SK-N-SH (cell line): ENCODE results near the gene LPO. TPM values are rescaled to one million over a fixed set of nuclear protein-coding genes. Genes with fewer than 3 reads are reported as not detected.

Experiments used
- CTCF ChIA-PET: fragments of 300-600, 350-600 bp; formaldehyde crosslinking; extraction: SDS; loops from one replicate; lab custom pipeline; 2021; lab: Yijun Ruan, JAX
- POLR2A ChIA-PET: fragments of 350-600 bp; sonication (Branson Sonifier 250); formaldehyde crosslinking; extraction: SDS; loops from one replicate; lab custom pipeline; 2020; ENCODE audit warnings: antibody characterized with exemption, inconsistent platforms; lab: Yijun Ruan, JAX
- DNase-seq: peaks from one replicate; pipeline ENCODE4 v3.0.0; 2012
- H2AFZ ChIP-seq: fragments of 200-600 bp; sonication (generic); 2 replicates; pipeline ENCODE4 v1.8.1; 2016; ENCODE audit warnings: antibody characterized with exemption, mild to moderate bottlenecking, low read depth
- H3F3A ChIP-seq: fragments of 200-600 bp; sonication (generic); replicated peaks from 2 replicates; pipeline ENCODE3; 2016; ENCODE audit warnings: antibody characterized with exemption, mild to moderate bottlenecking; ENCODE audit not compliant: insufficient read depth
- H3K27ac ChIP-seq, 2 experiments: fragments of 200-500 bp in 1 of 2; fragments of 200-600 bp in 1 of 2; sonication (Bioruptor generic) in 1 of 2; sonication (generic), shearing (Covaris generic) in 1 of 2; 2 replicates each; pipeline versions ENCODE4 v1.5.1 to v1.6.1; 2014 to 2016; ENCODE audit warnings: low read depth in 2 of 2, inconsistent platforms in 1 of 2, low read length in 1 of 2, mild to moderate bottlenecking in 1 of 2, mixed read lengths in 1 of 2
- H3K27me3 ChIP-seq: fragments of 200-600 bp; sonication (generic), shearing (Covaris generic); 2 replicates; pipeline ENCODE4 v1.6.1; 2016; ENCODE audit warnings: mixed run types; ENCODE audit not compliant: insufficient read depth
- H3K36me3 ChIP-seq, 2 experiments: fragments of 200-500 bp in 1 of 2; fragments of 200-600 bp in 1 of 2; sonication (Bioruptor generic) in 1 of 2; sonication (generic) in 1 of 2; replicated peaks in 1 of 2; 2 replicates each; pipeline versions ENCODE3 to v1.5.1; 2014 to 2016; ENCODE audit warnings: low read length in 1 of 2, mild to moderate bottlenecking in 1 of 2; ENCODE audit not compliant: insufficient read depth in 2 of 2, control insufficient read depth in 1 of 2
- H3K4me1 ChIP-seq, 2 experiments: fragments of 200-500 bp in 1 of 2; fragments of 200-600 bp in 1 of 2; sonication (Bioruptor generic) in 1 of 2; sonication (generic), shearing (Covaris generic) in 1 of 2; 2 replicates each; pipeline versions ENCODE4 v1.5.1 to v1.6.1; 2014 to 2016; ENCODE audit warnings: low read depth in 1 of 2, low read length in 1 of 2, mixed run types in 1 of 2; ENCODE audit not compliant: insufficient read depth in 2 of 2, control insufficient read depth in 1 of 2
- H3K4me2 ChIP-seq: fragments of 200-600 bp; sonication (generic), shearing (Covaris generic); 2 replicates; pipeline ENCODE4 v1.6.1; 2017; ENCODE audit warnings: mixed run types
- H3K4me3 ChIP-seq, 2 experiments: fragments of 200-500 bp in 1 of 2; fragments of 200-600 bp in 1 of 2; sonication (Bioruptor generic) in 1 of 2; sonication (generic), shearing (Covaris generic) in 1 of 2; 2 replicates each; pipeline versions ENCODE4 v1.5.1 to v1.8.1; 2014 to 2016; ENCODE audit warnings: low read depth in 2 of 2, inconsistent platforms in 1 of 2, low read length in 1 of 2, mild to moderate bottlenecking in 1 of 2, mixed read lengths in 1 of 2, moderate library complexity in 1 of 2
- H3K79me2 ChIP-seq: fragments of 200-600 bp; sonication (generic); 2 replicates; pipeline ENCODE4 v1.8.1; 2017; ENCODE audit warnings: mild to moderate bottlenecking; ENCODE audit not compliant: insufficient read depth
- H3K9ac ChIP-seq: fragments of 200-600 bp; sonication (generic); 2 replicates; pipeline ENCODE4 v1.6.1; 2017; ENCODE audit warnings: mixed run types
- H3K9me2 ChIP-seq: fragments of 200-600 bp; sonication (generic); 2 replicates; pipeline ENCODE4 v1.6.1; 2017; ENCODE audit warnings: mixed run types
- H3K9me3 ChIP-seq: fragments of 200-600 bp; sonication (generic); 2 replicates; pipeline ENCODE4 v1.6.1; 2017; ENCODE audit warnings: mixed run types, mild to moderate bottlenecking, moderate library complexity
- H4K20me1 ChIP-seq: fragments of 200-600 bp; sonication (generic); 2 replicates; pipeline ENCODE4 v1.6.1; 2017; ENCODE audit warnings: mild to moderate bottlenecking, mixed run types; ENCODE audit not compliant: insufficient read depth
- EZH2phosphoT487 ChIP-seq: fragments of 200-600 bp; sonication (generic); IDR thresholded peaks from 2 replicates; pipeline ENCODE4 v1.6.1; 2017; ENCODE audit warnings: low read depth, mixed run types, mild to moderate bottlenecking, antibody characterized with exemption, moderate library complexity, borderline replicate concordance
- FOSL2 ChIP-seq: IDR thresholded peaks from 2 replicates; pipeline ENCODE4 v1.4.0; 2012; ENCODE audit warnings: low read depth, mild to moderate bottlenecking, moderate library complexity, borderline replicate concordance
- FOXJ3 ChIP-seq: sonication (generic); formaldehyde crosslinking; IDR thresholded peaks from 2 replicates; pipeline ENCODE4 v1.5.1; 2020; ENCODE audit warnings: mild to moderate bottlenecking, missing genetic modification reagents
- GABPA ChIP-seq: IDR thresholded peaks from 2 replicates; pipeline ENCODE4 v1.4.0; 2012; ENCODE audit warnings: low read depth, mild to moderate bottlenecking
- MXI1 ChIP-seq: IDR thresholded peaks from 2 replicates; pipeline ENCODE4 v1.6.1; 2012; ENCODE audit warnings: mild to moderate bottlenecking, low read depth, low read length, improper control_type of control experiment
- NRF1 ChIP-seq: IDR thresholded peaks from 2 replicates; pipeline ENCODE4 v1.6.1; 2012; ENCODE audit warnings: low read depth, mild to moderate bottlenecking, low read length
- RAD21 ChIP-seq: IDR thresholded peaks from 2 replicates; pipeline ENCODE4 v1.6.1; 2012; ENCODE audit warnings: mild to moderate bottlenecking, low read length
- RFX5 ChIP-seq: IDR thresholded peaks from 2 replicates; pipeline ENCODE4 v1.6.1; 2012; ENCODE audit warnings: mild to moderate bottlenecking, improper control_type of control experiment, low read length
- RXRA ChIP-seq: IDR thresholded peaks from 2 replicates; pipeline ENCODE4 v1.4.0; 2012; ENCODE audit warnings: low read depth, mild to moderate bottlenecking, borderline replicate concordance
- WGBS: methylation state at CpG from one replicate; pipeline ENCODE4 v1.1.6; 2017; ENCODE audit warnings: low lambda C conversion rate; 5-methylcytosine and 5-hydroxymethylcytosine counted together
- polyA plus RNA-seq, 3 experiments: library from polyadenylated mRNA; depleted of rRNA; stranded (reverse); fragments of >200 nt; gene quantifications; 2 replicates each; pipeline ENCODE4 v1.2.3, GENCODE V29; 2012
- TF ChIP-seq, protein P1 (sequence below): fragments of 200-600 bp; sonication (generic); IDR thresholded peaks from 2 replicates; pipeline ENCODE4 v1.6.1; 2017; ENCODE audit warnings: antibody characterized with exemption, mild to moderate bottlenecking, moderate library complexity
- TF ChIP-seq, protein P2 (sequence below): IDR thresholded peaks from 2 replicates; pipeline ENCODE4 v1.4.0; 2012; ENCODE audit warnings: low read depth, borderline replicate concordance
- TF ChIP-seq, protein P3 (sequence below): IDR thresholded peaks from 2 replicates; pipeline ENCODE4; 2012
- TF ChIP-seq, protein P4 (sequence below): IDR thresholded peaks from 2 replicates; pipeline ENCODE4 v1.4.0; 2012; ENCODE audit warnings: low read depth
- TF ChIP-seq, protein P5 (sequence below): IDR thresholded peaks from 2 replicates; pipeline ENCODE4 v1.6.1; 2012; ENCODE audit warnings: mild to moderate bottlenecking, low read depth, low read length, moderate library complexity
- TF ChIP-seq, protein P6 (sequence below): fragments of 150-350 bp; IDR thresholded peaks from 2 replicates; pipeline ENCODE4 v1.6.1; 2017; ENCODE audit warnings: antibody characterized with exemption, low read length, low read depth, borderline replicate concordance

LPO gene
- polyA plus RNA-seq, 1 of the 3 experiments (the other 2 are of a cell fraction) = not detected

DNA sequence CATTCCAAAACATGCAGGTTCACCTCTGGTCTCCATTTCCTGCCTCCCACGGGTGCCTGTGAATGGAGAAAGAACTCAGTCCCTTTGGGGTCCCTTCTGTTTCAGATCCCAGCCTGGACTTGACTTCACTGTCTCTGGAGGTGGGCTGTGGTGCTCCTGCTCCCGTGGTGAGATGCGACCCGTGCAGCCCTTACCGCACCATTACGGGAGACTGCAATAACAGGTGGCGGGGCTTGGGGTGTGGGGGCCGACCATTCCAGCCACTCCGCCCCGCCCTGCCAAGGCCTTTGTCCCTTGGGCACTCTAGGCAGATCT is 10.5 kb downstream of the LPO start:
- peak overlapping the region; percentile 97; the same call in 1 of the 2 replicates for H2AFZ ChIP-seq
- POLR2A ChIA-PET = interaction anchor here (1.0 kb wide), 1 partner anchor 103 kb away, joined by 3 read pairs; the partner anchor contains the start of gene SUPT4H1
- 45% methylated on average over 8 of the region's 10 CpGs for WGBS
- H3K4me2 ChIP-seq = peak overlapping the region; percentile 96
- H3F3A ChIP-seq = no peaks in the 10 kb centered on the region
- H3K27me3 ChIP-seq = peaks cover 80% of the 10 kb centered on the region
- peaks cover 0 to 8% of the 10 kb centered on the region in 2 experiments; a peak in 1 of 4 replicates for H3K4me1 ChIP-seq
- H3K36me3 ChIP-seq = no peaks in the 10 kb centered on the region
- TF ChIP-seq EZH2phosphoT487 = no peak
- no peak for TF ChIP-seq MXI1
- H3K27ac ChIP-seq = no peak overlapping the region
- H3K4me3 ChIP-seq = peak overlapping the region; percentile 47 to 71
- H3K9me3 ChIP-seq = no peaks in the 10 kb centered on the region
- H3K9ac ChIP-seq = no peak overlapping the region
- H4K20me1 ChIP-seq = no peaks in the 10 kb centered on the region
- no peaks in the 10 kb centered on the region for H3K9me2 ChIP-seq
- H3K79me2 ChIP-seq = no peaks in the 10 kb centered on the region
- DNase-seq = no peak
- CTCF ChIA-PET = interaction anchor here (0.6 to 4.7 kb wide), 63 partner anchors 10 to 821 kb away, joined by 3 to 73 read pairs (median 6); partner anchors contain the start of genes LPO, MKS1, RNF43 and SUPT4H1

DNA sequence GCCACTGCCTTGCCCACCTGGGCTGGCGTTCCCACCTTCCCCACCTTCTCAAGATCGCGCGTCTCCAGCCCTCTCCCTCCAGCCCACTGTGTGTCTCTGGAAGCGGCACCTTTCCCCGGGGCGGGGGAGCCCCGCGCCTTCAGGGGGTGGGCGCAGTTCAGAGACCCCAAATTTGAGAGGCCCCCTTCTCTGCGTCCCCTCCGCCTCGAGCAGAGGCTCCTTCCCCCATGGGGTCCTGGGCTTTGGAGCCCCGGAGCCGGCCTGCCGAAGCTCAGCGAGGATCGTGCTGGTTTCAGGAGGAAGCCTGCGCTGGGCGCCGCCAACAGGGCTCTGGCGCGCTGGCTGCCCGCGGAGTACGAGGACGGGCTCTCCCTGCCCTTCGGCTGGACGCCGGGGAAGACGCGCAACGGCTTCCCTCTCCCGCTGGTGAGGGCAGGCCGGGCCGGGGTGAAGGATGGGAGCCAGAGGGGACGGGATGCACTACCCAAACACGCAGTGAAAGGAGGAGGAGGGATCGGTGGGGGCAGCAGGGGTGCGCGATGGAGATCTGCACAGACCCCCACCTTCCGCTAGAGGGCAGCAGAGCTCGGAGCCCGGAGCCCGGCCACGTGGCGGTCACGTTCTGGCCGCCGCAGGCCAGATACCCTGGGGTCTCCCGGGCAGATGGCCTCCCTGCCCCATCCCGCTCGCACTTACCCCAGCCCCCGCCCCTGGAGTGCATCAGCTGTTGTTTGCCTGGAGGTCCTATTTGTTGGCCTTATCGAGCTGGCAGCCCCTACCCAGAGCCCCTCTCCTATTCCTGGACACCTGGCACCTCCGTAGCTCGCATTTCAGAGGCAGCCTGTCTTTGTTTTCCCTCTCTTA is 11.1 kb downstream of the LPO start:
- no peaks in the 10 kb centered on the region for H3K9me3 ChIP-seq
- ChIA-PET CTCF (interaction anchor here (0.6 to 4.7 kb wide), 82 partner anchors 8 to 1058 kb away, joined by 3 to 73 read pairs (median 5); partner anchors contain the start of genes LPO, MKS1, OR4D1 and RNF43), POLR2A (interaction anchor here (1.0 kb wide), 1 partner anchor 103 kb away, joined by 3 read pairs; the partner anchor contains the start of gene SUPT4H1)
- H3K4me3 ChIP-seq = peak overlapping the region; percentile 47 to 71
- H3K4me1 ChIP-seq = peaks cover 0 to 8% of the 10 kb centered on the region in 2 experiments; a peak in 1 of 4 replicates
- DNase-seq = peak; percentile 99
- no peaks in the 10 kb centered on the region for H3K36me3 ChIP-seq
- H3K9me2 ChIP-seq = no peaks in the 10 kb centered on the region
- H3K79me2 ChIP-seq = no peaks in the 10 kb centered on the region
- WGBS = 13% methylated on average over 42 of the region's 57 CpGs
- peak overlapping the region; percentile 97 for H2AFZ ChIP-seq
- peaks cover 79% of the 10 kb centered on the region for H3K27me3 ChIP-seq
- no peak overlapping the region for H3K27ac ChIP-seq
- peak overlapping the region; percentile 18; the same call in 1 of the 2 replicates for H3K9ac ChIP-seq
- no peaks in the 10 kb centered on the region for H4K20me1 ChIP-seq
- H3K4me2 ChIP-seq = peak overlapping the region; percentile 96
- no peaks in the 10 kb centered on the region for H3F3A ChIP-seq
- TF ChIP-seq, protein P1, sequence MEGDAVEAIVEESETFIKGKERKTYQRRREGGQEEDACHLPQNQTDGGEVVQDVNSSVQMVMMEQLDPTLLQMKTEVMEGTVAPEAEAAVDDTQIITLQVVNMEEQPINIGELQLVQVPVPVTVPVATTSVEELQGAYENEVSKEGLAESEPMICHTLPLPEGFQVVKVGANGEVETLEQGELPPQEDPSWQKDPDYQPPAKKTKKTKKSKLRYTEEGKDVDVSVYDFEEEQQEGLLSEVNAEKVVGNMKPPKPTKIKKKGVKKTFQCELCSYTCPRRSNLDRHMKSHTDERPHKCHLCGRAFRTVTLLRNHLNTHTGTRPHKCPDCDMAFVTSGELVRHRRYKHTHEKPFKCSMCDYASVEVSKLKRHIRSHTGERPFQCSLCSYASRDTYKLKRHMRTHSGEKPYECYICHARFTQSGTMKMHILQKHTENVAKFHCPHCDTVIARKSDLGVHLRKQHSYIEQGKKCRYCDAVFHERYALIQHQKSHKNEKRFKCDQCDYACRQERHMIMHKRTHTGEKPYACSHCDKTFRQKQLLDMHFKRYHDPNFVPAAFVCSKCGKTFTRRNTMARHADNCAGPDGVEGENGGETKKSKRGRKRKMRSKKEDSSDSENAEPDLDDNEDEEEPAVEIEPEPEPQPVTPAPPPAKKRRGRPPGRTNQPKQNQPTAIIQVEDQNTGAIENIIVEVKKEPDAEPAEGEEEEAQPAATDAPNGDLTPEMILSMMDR = peak; percentile 99
- TF ChIP-seq, protein P2, sequence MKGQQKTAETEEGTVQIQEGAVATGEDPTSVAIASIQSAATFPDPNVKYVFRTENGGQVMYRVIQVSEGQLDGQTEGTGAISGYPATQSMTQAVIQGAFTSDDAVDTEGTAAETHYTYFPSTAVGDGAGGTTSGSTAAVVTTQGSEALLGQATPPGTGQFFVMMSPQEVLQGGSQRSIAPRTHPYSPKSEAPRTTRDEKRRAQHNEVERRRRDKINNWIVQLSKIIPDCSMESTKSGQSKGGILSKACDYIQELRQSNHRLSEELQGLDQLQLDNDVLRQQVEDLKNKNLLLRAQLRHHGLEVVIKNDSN = peak; percentile 77
- no peak for TF ChIP-seq RFX5
- TF ChIP-seq GABPA = no peak
- TF ChIP-seq, protein P3, sequence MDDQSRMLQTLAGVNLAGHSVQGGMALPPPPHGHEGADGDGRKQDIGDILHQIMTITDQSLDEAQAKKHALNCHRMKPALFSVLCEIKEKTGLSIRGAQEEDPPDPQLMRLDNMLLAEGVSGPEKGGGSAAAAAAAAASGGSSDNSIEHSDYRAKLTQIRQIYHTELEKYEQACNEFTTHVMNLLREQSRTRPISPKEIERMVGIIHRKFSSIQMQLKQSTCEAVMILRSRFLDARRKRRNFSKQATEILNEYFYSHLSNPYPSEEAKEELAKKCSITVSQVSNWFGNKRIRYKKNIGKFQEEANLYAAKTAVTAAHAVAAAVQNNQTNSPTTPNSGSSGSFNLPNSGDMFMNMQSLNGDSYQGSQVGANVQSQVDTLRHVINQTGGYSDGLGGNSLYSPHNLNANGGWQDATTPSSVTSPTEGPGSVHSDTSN = no peak
- TF ChIP-seq RAD21 = peak; percentile 66
- TF ChIP-seq, protein P4, sequence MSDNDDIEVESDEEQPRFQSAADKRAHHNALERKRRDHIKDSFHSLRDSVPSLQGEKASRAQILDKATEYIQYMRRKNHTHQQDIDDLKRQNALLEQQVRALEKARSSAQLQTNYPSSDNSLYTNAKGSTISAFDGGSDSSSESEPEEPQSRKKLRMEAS = peak; percentile 100
- no peak for TF ChIP-seq EZH2phosphoT487
- TF ChIP-seq, protein P5, sequence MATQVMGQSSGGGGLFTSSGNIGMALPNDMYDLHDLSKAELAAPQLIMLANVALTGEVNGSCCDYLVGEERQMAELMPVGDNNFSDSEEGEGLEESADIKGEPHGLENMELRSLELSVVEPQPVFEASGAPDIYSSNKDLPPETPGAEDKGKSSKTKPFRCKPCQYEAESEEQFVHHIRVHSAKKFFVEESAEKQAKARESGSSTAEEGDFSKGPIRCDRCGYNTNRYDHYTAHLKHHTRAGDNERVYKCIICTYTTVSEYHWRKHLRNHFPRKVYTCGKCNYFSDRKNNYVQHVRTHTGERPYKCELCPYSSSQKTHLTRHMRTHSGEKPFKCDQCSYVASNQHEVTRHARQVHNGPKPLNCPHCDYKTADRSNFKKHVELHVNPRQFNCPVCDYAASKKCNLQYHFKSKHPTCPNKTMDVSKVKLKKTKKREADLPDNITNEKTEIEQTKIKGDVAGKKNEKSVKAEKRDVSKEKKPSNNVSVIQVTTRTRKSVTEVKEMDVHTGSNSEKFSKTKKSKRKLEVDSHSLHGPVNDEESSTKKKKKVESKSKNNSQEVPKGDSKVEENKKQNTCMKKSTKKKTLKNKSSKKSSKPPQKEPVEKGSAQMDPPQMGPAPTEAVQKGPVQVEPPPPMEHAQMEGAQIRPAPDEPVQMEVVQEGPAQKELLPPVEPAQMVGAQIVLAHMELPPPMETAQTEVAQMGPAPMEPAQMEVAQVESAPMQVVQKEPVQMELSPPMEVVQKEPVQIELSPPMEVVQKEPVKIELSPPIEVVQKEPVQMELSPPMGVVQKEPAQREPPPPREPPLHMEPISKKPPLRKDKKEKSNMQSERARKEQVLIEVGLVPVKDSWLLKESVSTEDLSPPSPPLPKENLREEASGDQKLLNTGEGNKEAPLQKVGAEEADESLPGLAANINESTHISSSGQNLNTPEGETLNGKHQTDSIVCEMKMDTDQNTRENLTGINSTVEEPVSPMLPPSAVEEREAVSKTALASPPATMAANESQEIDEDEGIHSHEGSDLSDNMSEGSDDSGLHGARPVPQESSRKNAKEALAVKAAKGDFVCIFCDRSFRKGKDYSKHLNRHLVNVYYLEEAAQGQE = peak; percentile 41; the same call in 1 of the 2 replicates
- TF ChIP-seq FOXJ3 (CRISPR knock-in tag) = no peak; the same call in 1 of the 2 replicates
- no peak for TF ChIP-seq FOSL2
- TF ChIP-seq MXI1 = peak; percentile 91
- TF ChIP-seq, protein P6, sequence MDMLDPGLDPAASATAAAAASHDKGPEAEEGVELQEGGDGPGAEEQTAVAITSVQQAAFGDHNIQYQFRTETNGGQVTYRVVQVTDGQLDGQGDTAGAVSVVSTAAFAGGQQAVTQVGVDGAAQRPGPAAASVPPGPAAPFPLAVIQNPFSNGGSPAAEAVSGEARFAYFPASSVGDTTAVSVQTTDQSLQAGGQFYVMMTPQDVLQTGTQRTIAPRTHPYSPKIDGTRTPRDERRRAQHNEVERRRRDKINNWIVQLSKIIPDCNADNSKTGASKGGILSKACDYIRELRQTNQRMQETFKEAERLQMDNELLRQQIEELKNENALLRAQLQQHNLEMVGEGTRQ = peak; percentile 56
- no peak for TF ChIP-seq NRF1
- no peak for TF ChIP-seq RXRA
